GM19452 (cell line): ENCODE data around the gene NOL3.

ENCODE experiments used
- ATAC-seq: cut with Tn5 transposase; IDR thresholded peaks from one replicate; pipeline ENCODE4 v1.9.1; 2021; ENCODE audit not compliant: unreplicated experiment

The NOL3 gene

GRCh38 chr16:67187175-67187890, 17.0 kb downstream of the NOL3 start:
- no peak for ATAC-seq

- no peak for ATAC-seq
These were observed 18.0 kb downstream of the NOL3 start for GRCh38 chr16:67188323-67188722.

GRCh38 chr16:67188798-67189197, 18.5 kb downstream of the NOL3 start:
- ATAC-seq, result no peak

- no peak for ATAC-seq
These were observed 19.7 kb downstream of the NOL3 start, which contains the start of gene EXOC3L1 for GRCh38 chr16:67190041-67190440. Gene EXOC3L1 (minus strand): TSS chr16:67190136. CDS start chr16:67189676, 460 bp downstream.

GRCh38 chr16:67190448-67191399, 20.4 kb downstream of the NOL3 start:
- no peak for ATAC-seq

GRCh38 chr16:67191411-67191994, 21.2 kb downstream of the NOL3 start:
- no peak for ATAC-seq

GRCh38 chr16:67191995-67192681, 21.8 kb downstream of the NOL3 start, which contains the start of gene E2F4:
Gene E2F4 (plus strand): TSS chr16:67192155. CDS start chr16:67192228, 73 bp downstream.
- peak; percentile 82 for ATAC-seq

GRCh38 chr16:67192781-67193361, 22.5 kb downstream of the NOL3 start:
- peak; percentile 1 for ATAC-seq

GRCh38 chr16:67193536-67193935, 23.2 kb downstream of the NOL3 start:
- no peak for ATAC-seq

GRCh38 chr16:67194260-67194659, 23.9 kb downstream of the NOL3 start:
- ATAC-seq, result no peak

- ATAC-seq, result no peak
These were observed 25.3 kb downstream of the NOL3 start for GRCh38 chr16:67195676-67196075.

GRCh38 chr16:67196881-67197280, 26.5 kb downstream of the NOL3 start:
- ATAC-seq, result no peak

- no peak for ATAC-seq
These were observed 27.4 kb downstream of the NOL3 start for GRCh38 chr16:67197704-67198103.

GRCh38 chr16:67198238-67198734, 27.9 kb downstream of the NOL3 start:
- ATAC-seq, result no peak

GRCh38 chr16:67199011-67199807, 28.9 kb downstream of the NOL3 start, which contains the start of gene ELMO3:
Gene ELMO3 (plus strand): TSS chr16:67199131. CDS start chr16:67199327, 196 bp downstream.
- no peak for ATAC-seq

GRCh38 chr16:67199808-67200198, 29.5 kb downstream of the NOL3 start:
- ATAC-seq, result no peak

GRCh38 chr16:67200491-67200890, 30.2 kb downstream of the NOL3 start:
- ATAC-seq, result no peak

GRCh38 chr16:67201411-67202345, 31.3 kb downstream of the NOL3 start:
- no peak for ATAC-seq
